ENCODE results near the gene SEPTIN8. TPM values are rescaled to one million over a fixed set of nuclear protein-coding genes. Genes with fewer than 3 reads are reported as not detected.

The SEPTIN8 gene
- total RNA-seq, 2 experiments from 2014 or later, result 25.2 to 27.1 TPM

GRCh38 chr5:132718544-132719312 lies 58.3 kb downstream of the SEPTIN8 start:
- POLR2A ChIA-PET, result no interaction called here
- Mint-ChIP-seq H3K27ac (no peak overlapping the region), H3K36me3 (ENCODE audit: low read depth) (peaks cover 12% of the 10 kb centered on the region), H3K27me3 (no peaks in the 10 kb centered on the region), H3K4me1 (ENCODE audit: low read depth) (peaks cover 14% of the 10 kb centered on the region), H3K9me3 (no peaks in the 10 kb centered on the region), H3K4me3 (no peak overlapping the region)
- CTCF ChIA-PET, result interaction anchor here (0.9 to 2.3 kb wide), 4 partner anchors 11 to 213 kb away, joined by 3 to 8 read pairs (median 6); no protein-coding TSS in a partner anchor
- no peak for TF ChIP-seq CTCF (IDR thresholded peaks at IDR 0.05)
- DNase-seq (no peak), ATAC-seq (no peak)
- intact Hi-C loops (cut with micrococcal nuclease), result loop anchor here (10.0 kb wide), 1 partner anchor 194 kb away; no protein-coding TSS in a partner anchor

GRCh38 chr5:132714456-132715307 lies 62.4 kb downstream of the SEPTIN8 start:
- H3K4me1 Mint-ChIP-seq (ENCODE audit: low read depth), result peaks cover 15% of the 10 kb centered on the region
- POLR2A ChIA-PET, result interaction anchor here (1.1 kb wide), 1 partner anchor 74 kb away, joined by 4 read pairs; no protein-coding TSS in a partner anchor
- intact Hi-C loops (cut with micrococcal nuclease), result loop anchor here (10.0 kb wide), 1 partner anchor 190 kb away; no protein-coding TSS in a partner anchor
- no peak for DNase-seq
- CTCF ChIA-PET, result interaction anchor here (0.7 to 3.3 kb wide), 17 partner anchors 10 to 303 kb away, joined by 3 to 14 read pairs (median 4); partner anchors contain the start of gene IL13
- H3K27me3 Mint-ChIP-seq, result no peaks in the 10 kb centered on the region
- no peak overlapping the region for H3K27ac Mint-ChIP-seq
- no peak overlapping the region for H3K4me3 Mint-ChIP-seq
- H3K9me3 Mint-ChIP-seq, result no peaks in the 10 kb centered on the region
- ATAC-seq, result peak; percentile 53
- peak; percentile 61 for TF ChIP-seq CTCF (IDR thresholded peaks at IDR 0.05)
- peaks cover 6% of the 10 kb centered on the region for H3K36me3 Mint-ChIP-seq (ENCODE audit: low read depth)

- ATAC-seq (no peak), DNase-seq (no peak)
- no peak overlapping the region for H3K4me3 Mint-ChIP-seq
- H3K9me3 Mint-ChIP-seq, result no peaks in the 10 kb centered on the region
- CTCF ChIA-PET, result interaction anchor here (0.8 to 1.6 kb wide), 5 partner anchors 22 to 218 kb away, joined by 3 read pairs; partner anchors contain the start of gene KIF3A
- H3K27ac Mint-ChIP-seq, result no peak overlapping the region
- POLR2A ChIA-PET, result interaction anchor here (1.2 kb wide), 1 partner anchor 44 kb away, joined by 3 read pairs; no protein-coding TSS in a partner anchor
- no peak for TF ChIP-seq CTCF (IDR thresholded peaks at IDR 0.05)
- no peaks in the 10 kb centered on the region for H3K27me3 Mint-ChIP-seq
- intact Hi-C loops (cut with micrococcal nuclease), result no loop called here
- H3K4me1 Mint-ChIP-seq (ENCODE audit: low read depth), result peaks cover 7% of the 10 kb centered on the region
- peaks cover 4% of the 10 kb centered on the region for H3K36me3 Mint-ChIP-seq (ENCODE audit: low read depth)
Measured at GRCh38 chr5:132708645-132709044, 68.4 kb downstream of the SEPTIN8 start.

GRCh38 chr5:132704875-132705274 lies 72.2 kb downstream of the SEPTIN8 start:
- peaks cover 6% of the 10 kb centered on the region for H3K4me1 Mint-ChIP-seq (ENCODE audit: low read depth)
- POLR2A ChIA-PET, result interaction anchor here (1.1 kb wide), 1 partner anchor 47 kb away, joined by 3 read pairs; the partner anchor contains the start of gene IL13
- TF ChIP-seq CTCF (IDR thresholded peaks at IDR 0.05), result no peak
- no peak overlapping the region for H3K27ac Mint-ChIP-seq
- H3K27me3 Mint-ChIP-seq, result no peaks in the 10 kb centered on the region
- intact Hi-C loops (cut with micrococcal nuclease), result no loop called here
- no peaks in the 10 kb centered on the region for H3K9me3 Mint-ChIP-seq
- CTCF ChIA-PET, result interaction anchor here (1.1 to 3.1 kb wide), 4 partner anchors 11 to 178 kb away, joined by 3 to 14 read pairs (median 4); no protein-coding TSS in a partner anchor
- DNase-seq, result no peak
- ATAC-seq, result no peak
- no peak overlapping the region for H3K4me3 Mint-ChIP-seq
- peaks cover 21% of the 10 kb centered on the region for H3K36me3 Mint-ChIP-seq (ENCODE audit: low read depth)

Other genes with a start within 250 kb of the SEPTIN8 start
- 1 to 10 TPM; 1.6 to 1.7 TPM for gene IL5, start 233.7 kb downstream of the SEPTIN8 start, total RNA-seq
- 10 to 100 TPM; 46.4 to 48.9 TPM for gene RAD50, start 220.3 kb downstream of the SEPTIN8 start, total RNA-seq
- 1 to 10 TPM; 4.8 to 6.5 TPM for gene IL13, start 119.1 kb downstream of the SEPTIN8 start, total RNA-seq
- 1 to 10 TPM in 1 of 2 experiments, under 1 TPM in 1; 0.72 to 1.4 TPM for gene IL4, start 103.2 kb downstream of the SEPTIN8 start, total RNA-seq
- 10 to 100 TPM; 16.4 to 17.0 TPM for gene KIF3A, start 39.7 kb downstream of the SEPTIN8 start, total RNA-seq
- 10 to 100 TPM in 1 of 2 experiments, 1 to 10 TPM in 1; 8.7 to 10.0 TPM for gene CCNI2, start 29.8 kb downstream of the SEPTIN8 start, total RNA-seq
- gene SOWAHA, start 36.1 kb upstream of the SEPTIN8 start, total RNA-seq, result not detected
- 1 to 10 TPM; 2.0 to 2.1 TPM for gene SHROOM1, start 53.4 kb upstream of the SEPTIN8 start, total RNA-seq
- gene GDF9, start 89.2 kb upstream of the SEPTIN8 start, total RNA-seq, result under 1 TPM; 0.90 to 0.94 TPM
- gene UQCRQ, start 89.4 kb upstream of the SEPTIN8 start, total RNA-seq, result 100 to 1,000 TPM; 558 to 566 TPM
- gene LEAP2, start 96.4 kb upstream of the SEPTIN8 start, total RNA-seq, result 1 to 10 TPM; 3.0 to 3.5 TPM
- 10 to 100 TPM; 19.4 to 19.9 TPM for gene AFF4, start 186.4 kb upstream of the SEPTIN8 start, total RNA-seq
- gene ZCCHC10, start 249.3 kb upstream of the SEPTIN8 start, total RNA-seq, result 10 to 100 TPM; 27.0 to 31.1 TPM

Measured in activated CD8-positive, alpha-beta T cell treated with anti-CD3 and anti-CD28 coated beads for 36 hours (primary cell).